Suprapubic skin (tissue), 4 donors: ENCODE results near the gene ACVR1. TPM values are rescaled to one million over a fixed set of nuclear protein-coding genes. Genes with fewer than 3 reads are reported as not detected.

Experiments
- DNase-seq, 2 donors: peaks; one replicate each; pipeline ENCODE4 v3.0.0-alpha.2; 2019; ENCODE audit warnings: low spot score in 2 of 2
- H3K27ac ChIP-seq: fragments of 200-600 bp; sonication (generic); one replicate; pipeline ENCODE4 v1.5.1; 2019
- H3K27me3 ChIP-seq: fragments of 200-600 bp; sonication (generic); one replicate; pipeline ENCODE4 v1.5.1; 2019
- H3K36me3 ChIP-seq: fragments of 200-600 bp; sonication (generic); one replicate; pipeline ENCODE4 v1.5.1; 2019
- H3K4me1 ChIP-seq: fragments of 200-600 bp; sonication (generic); one replicate; pipeline ENCODE4 v1.5.1; 2019
- H3K4me3 ChIP-seq: fragments of 200-600 bp; sonication (generic); one replicate; pipeline ENCODE4 v1.5.1; 2019; ENCODE audit warnings: mild to moderate bottlenecking
- H3K9me3 ChIP-seq: fragments of 200-600 bp; sonication (generic); one replicate; pipeline ENCODE4 v1.5.1; 2019
- EP300 ChIP-seq: sonication (generic); formaldehyde crosslinking; IDR thresholded peaks from one replicate; pipeline ENCODE4 v1.6.1; 2017; ENCODE audit warnings: antibody characterized with exemption
- POLR2A ChIP-seq, 2 donors: fragments of 450-650 bp; IDR thresholded peaks; one replicate each; pipeline ENCODE4 v1.6.1; 2017; ENCODE audit warnings: antibody characterized with exemption in 2 of 2, mild to moderate bottlenecking in 2 of 2, moderate library complexity in 2 of 2
- POLR2AphosphoS5 ChIP-seq, 3 donors: sonication (generic); formaldehyde crosslinking; IDR thresholded peaks; one replicate each; pipeline ENCODE4 v1.6.1; 2017; ENCODE audit warnings: antibody characterized with exemption in 3 of 3
- WGBS: methylation state at CpG from one replicate; pipeline ENCODE4 v1.1.5; 2018; 5-methylcytosine and 5-hydroxymethylcytosine counted together
- total RNA-seq, 4 donors: library from RNA; depleted of rRNA; stranded (reverse); fragments of >200 nt; gene quantifications; one replicate each; pipeline ENCODE4 v1.1.0, GENCODE V29; 2016
- TF ChIP-seq, protein P1 (sequence below), 2 donors: fragments of 200-600 bp in 1 of 2; fragments of 450-650 bp in 1 of 2; sonication (generic) in 1 of 2; IDR thresholded peaks; one replicate each; pipeline ENCODE4 v1.5.1; 2016 to 2019; ENCODE audit warnings: antibody characterized with exemption in 2 of 2, mild to moderate bottlenecking in 1 of 2, moderate library complexity in 1 of 2

The ACVR1 gene
- total RNA-seq, 4 donors from 2014 or later: 17.5 to 20.6 (median 18.5) TPM

DNA sequence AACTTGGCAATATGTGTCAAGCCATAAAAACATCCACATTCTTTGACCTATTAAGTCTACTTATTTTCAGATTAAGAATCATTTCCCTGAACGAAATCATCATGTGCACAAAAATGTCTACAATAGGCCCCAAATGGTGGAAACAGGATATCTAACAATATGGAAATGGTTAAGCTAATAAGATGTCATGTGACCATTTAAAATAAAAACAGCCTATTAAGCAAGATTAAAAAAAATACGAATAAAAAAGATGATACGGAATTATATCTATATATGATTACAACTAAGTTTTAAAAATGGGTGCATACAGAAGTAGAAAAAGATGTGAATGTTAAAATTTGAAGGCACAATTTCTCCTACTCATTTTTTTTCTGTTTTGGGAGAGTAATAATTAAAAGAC lies 128.8 kb downstream of the ACVR1 start:
- no peak for DNase-seq
- H3K27me3 ChIP-seq: no peaks in the 10 kb centered on the region
- H3K4me3 ChIP-seq: no peak overlapping the region
- WGBS: 84% methylated on average over 3 of the region's 3 CpGs
- peaks cover 20% of the 10 kb centered on the region for H3K36me3 ChIP-seq
- TF ChIP-seq POLR2AphosphoS5 (IDR thresholded peaks at IDR 0.05): no peak
- no peak for TF ChIP-seq POLR2A (IDR thresholded peaks at IDR 0.05)
- no peak for TF ChIP-seq EP300
- TF ChIP-seq, protein P1, sequence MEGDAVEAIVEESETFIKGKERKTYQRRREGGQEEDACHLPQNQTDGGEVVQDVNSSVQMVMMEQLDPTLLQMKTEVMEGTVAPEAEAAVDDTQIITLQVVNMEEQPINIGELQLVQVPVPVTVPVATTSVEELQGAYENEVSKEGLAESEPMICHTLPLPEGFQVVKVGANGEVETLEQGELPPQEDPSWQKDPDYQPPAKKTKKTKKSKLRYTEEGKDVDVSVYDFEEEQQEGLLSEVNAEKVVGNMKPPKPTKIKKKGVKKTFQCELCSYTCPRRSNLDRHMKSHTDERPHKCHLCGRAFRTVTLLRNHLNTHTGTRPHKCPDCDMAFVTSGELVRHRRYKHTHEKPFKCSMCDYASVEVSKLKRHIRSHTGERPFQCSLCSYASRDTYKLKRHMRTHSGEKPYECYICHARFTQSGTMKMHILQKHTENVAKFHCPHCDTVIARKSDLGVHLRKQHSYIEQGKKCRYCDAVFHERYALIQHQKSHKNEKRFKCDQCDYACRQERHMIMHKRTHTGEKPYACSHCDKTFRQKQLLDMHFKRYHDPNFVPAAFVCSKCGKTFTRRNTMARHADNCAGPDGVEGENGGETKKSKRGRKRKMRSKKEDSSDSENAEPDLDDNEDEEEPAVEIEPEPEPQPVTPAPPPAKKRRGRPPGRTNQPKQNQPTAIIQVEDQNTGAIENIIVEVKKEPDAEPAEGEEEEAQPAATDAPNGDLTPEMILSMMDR (IDR thresholded peaks at IDR 0.05): no peak
- H3K9me3 ChIP-seq: no peaks in the 10 kb centered on the region
- H3K27ac ChIP-seq: no peak overlapping the region
- H3K4me1 ChIP-seq: peaks cover 8% of the 10 kb centered on the region

DNA sequence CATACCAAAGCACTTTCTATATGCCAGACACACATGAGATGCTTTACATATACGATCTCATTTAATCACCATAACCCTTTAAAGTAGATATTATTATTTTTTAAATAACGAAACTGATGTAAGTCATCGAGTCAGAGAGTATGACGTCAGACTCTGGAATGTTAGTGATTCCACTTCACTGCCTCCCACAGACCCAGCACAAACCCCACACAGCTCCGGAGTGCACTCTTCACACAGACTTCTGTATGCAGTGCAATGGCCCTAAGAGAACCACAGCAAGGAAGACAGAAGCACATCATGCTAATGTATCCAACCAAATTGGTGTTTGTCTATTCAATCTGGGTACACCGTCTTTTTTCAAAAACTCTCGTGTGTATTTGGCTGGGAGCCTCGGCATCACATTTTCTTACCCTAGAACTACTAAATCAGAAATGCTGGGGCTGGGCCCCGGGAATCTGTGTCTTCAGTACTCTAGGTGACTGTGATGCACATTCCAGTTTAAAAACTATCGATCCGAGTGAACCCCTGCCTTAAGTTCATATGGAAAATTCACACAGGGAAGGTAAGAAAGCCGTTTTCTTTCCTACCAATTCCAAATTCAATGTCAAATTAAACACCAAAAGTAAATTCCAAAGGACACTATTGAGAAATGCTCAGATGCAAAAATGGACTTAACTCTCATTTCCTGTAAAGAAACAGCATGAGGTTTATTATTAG lies 129.7 kb downstream of the ACVR1 start:
- TF ChIP-seq EP300 (no peak), POLR2A (IDR thresholded peaks at IDR 0.05) (no peak), POLR2AphosphoS5 (IDR thresholded peaks at IDR 0.05) (no peak)
- TF ChIP-seq, protein P1 (IDR thresholded peaks at IDR 0.05): no peak
- Histone ChIP-seq H3K9me3 (no peaks in the 10 kb centered on the region), H3K27me3 (no peaks in the 10 kb centered on the region), H3K4me3 (no peak overlapping the region), H3K27ac (no peak overlapping the region), H3K36me3 (peaks cover 14% of the 10 kb centered on the region), H3K4me1 (peaks cover 8% of the 10 kb centered on the region)
- WGBS: 96% methylated on average over 12 of the region's 12 CpGs
- DNase-seq: no peak

DNA sequence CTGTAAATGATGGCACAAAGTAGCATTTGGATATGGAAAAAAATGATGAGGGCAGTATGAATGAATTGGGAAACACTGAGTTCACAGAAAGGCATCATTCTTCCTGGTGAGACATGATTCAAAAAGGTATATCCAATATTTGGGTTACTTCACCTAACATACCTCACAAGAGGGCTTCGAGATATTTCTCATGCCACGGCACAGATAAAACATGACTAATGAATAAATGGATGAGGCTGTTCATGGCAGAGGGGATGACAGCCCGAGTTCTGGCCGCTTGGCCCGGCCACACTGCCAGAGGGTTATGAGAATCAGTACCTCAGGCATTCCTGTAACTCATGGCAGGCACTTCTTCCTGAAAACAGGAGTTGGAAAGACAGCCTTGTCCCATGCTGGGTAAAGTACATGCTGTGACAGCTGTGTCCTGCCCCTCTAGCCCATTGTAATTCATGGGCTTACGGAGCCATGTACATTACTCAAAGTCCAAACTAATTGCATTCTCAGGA lies 131.5 kb downstream of the ACVR1 start:
- no peaks in the 10 kb centered on the region for H3K27me3 ChIP-seq
- peaks cover 8% of the 10 kb centered on the region for H3K4me1 ChIP-seq
- H3K4me3 ChIP-seq: no peak overlapping the region
- DNase-seq: no peak
- TF ChIP-seq POLR2AphosphoS5 (IDR thresholded peaks at IDR 0.05) (no peak), EP300 (no peak)
- 95% methylated on average over 6 of the region's 6 CpGs for WGBS
- H3K27ac ChIP-seq: no peak overlapping the region
- H3K9me3 ChIP-seq: no peaks in the 10 kb centered on the region
- H3K36me3 ChIP-seq: peaks cover 8% of the 10 kb centered on the region

DNA sequence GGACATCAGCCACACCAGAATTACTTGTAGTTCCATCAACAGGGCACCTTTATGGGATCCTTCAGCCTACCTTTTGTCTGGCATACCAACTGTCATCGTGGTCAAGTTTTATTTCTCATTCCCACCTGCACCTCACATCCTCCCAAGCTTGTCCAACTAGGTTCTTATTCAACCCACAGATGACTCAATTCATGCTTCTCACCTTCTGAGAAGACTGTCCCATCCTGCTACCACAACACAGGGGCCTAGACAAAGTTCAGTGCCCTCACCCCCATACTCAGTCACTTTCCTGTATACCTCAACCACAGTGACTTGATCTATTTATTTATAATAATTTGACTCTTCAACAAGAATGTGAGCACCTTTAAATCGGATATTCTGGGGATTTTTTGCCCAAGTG lies 133.1 kb downstream of the ACVR1 start:
- Histone ChIP-seq H3K27me3 (no peaks in the 10 kb centered on the region), H3K36me3 (peaks cover 14% of the 10 kb centered on the region), H3K4me3 (no peak overlapping the region), H3K27ac (no peak overlapping the region), H3K9me3 (no peaks in the 10 kb centered on the region), H3K4me1 (peaks cover 8% of the 10 kb centered on the region)
- 89% methylated on average over 2 of the region's 2 CpGs for WGBS
- TF ChIP-seq POLR2AphosphoS5 (IDR thresholded peaks at IDR 0.05) (no peak), POLR2A (IDR thresholded peaks at IDR 0.05) (no peak), EP300 (no peak)
- TF ChIP-seq, protein P1 (IDR thresholded peaks at IDR 0.05): no peak
- DNase-seq: no peak

DNA sequence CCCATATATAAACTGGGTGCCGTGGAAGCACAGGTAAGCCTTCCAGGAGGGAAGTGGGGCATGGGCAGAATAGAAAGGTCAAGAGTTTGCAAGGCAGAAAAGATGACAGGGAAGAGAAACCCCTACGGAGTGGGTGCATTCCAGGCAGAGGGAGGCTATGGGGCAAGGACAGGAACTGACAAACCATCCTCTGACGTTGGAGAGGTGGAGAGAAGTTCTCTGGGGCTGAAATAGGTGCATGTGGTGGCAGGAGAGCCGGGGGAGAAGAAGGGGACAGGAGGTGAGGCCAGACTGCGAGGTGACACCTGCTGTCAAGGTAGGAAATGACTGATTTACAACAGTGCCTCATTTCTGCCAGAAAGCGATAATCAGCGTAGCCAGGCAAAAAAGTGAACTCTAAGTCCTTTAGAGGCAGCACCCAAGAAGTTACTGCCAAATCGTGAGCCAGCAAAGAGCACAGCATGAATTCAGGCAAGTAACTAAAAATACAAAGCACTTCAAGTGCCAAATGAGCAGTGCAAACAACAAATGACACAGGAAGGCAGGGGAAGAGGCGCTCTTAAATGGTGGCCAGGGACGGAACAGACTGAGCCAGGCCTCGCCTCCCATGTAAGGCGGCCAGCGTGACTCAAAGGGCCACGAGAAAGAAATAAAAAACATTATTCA lies 134.2 kb downstream of the ACVR1 start:
- TF ChIP-seq EP300 (no peak), POLR2A (IDR thresholded peaks at IDR 0.05) (no peak), POLR2AphosphoS5 (IDR thresholded peaks at IDR 0.05) (no peak)
- TF ChIP-seq, protein P1 (IDR thresholded peaks at IDR 0.05): no peak
- WGBS: 93% methylated on average over 14 of the region's 14 CpGs
- no peaks in the 10 kb centered on the region for H3K4me1 ChIP-seq
- H3K9me3 ChIP-seq: no peaks in the 10 kb centered on the region
- H3K27me3 ChIP-seq: no peaks in the 10 kb centered on the region
- no peak overlapping the region for H3K4me3 ChIP-seq
- DNase-seq: no peak
- H3K36me3 ChIP-seq: peaks cover 24% of the 10 kb centered on the region
- H3K27ac ChIP-seq: no peak overlapping the region
